ENCODE measurements around the gene ACBD7.

Gene ACBD7

DNA sequence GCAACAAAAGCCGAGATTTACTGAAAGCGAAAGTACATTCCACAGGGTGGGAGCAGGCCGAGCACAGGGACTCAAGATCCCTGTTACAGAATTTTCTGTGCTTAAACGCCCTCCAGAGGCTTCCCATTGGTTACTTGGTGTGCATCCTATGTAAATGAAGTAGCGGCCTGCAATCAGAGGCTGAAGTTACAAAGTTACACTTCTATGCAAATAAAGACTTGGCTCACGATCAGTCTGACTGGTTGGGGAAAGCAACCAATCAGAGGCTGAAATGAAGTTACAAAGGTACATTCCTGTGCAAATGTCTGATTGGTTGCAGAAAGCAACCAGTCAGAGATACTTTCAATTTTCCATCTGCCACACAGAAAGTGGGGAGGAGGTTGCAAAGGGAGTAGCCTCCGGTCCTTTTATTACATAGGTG, 4.1 kb downstream of the ACBD7 start:
- peak; percentile 10 for DNase-seq

DNA sequence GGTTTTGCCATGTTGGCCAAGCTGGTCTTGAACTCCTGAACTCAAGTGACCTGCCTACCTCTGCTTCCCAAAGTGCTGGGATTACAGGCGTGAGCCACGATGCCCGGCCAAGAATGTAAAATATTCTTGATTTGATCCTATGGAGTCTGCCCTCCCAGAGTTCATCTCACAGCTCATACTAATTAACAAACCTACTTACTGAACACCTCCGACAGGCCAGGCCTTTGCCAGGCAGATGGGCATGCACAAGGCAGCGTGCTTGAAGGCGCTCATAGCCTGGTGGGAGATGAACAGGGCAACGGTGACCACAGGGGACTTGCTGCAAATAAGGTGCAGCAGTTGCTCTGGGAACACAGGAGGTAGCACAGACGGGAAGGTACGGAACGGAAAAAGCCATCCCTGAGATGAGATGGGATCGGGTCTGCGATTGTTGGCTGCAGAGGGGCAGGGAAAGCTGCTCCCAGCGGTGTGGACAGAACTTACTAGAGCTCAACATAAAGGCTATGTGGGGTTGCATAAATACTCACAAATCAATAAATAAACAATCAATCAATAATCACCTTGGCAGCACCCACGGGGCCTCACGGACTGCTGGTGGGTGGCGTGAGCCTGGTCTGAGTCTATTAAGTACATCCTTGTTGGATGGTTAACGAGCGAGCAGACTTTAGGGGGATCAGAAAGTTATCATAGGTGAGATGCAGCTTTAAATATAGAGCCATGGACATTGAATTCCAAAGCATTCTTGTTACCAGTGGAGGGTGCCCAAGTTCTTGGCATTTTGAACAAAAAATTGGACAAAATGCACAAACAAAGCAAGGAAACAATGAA, 4.7 kb downstream of the ACBD7 start:
- no peak for DNase-seq

DNA sequence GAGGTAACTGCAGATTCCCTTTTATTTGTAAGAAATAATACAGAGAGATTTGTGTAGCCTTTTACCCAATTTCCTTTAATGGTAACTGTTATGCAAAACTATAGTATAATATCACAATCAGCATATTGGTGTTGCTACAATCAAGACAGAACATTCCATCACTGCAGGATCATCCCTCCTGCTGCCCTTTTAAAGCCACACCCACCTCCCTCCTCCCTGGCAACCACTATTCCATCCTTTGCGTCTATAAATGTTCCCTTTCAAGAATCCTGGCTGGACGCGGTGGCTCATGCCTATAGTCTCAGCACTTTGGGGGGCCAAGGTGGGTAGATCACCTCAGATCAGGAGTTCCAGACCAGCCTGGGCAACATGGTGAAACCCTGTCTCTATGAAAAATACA, 13.2 kb downstream of the ACBD7 start:
- no peak for DNase-seq

DNA sequence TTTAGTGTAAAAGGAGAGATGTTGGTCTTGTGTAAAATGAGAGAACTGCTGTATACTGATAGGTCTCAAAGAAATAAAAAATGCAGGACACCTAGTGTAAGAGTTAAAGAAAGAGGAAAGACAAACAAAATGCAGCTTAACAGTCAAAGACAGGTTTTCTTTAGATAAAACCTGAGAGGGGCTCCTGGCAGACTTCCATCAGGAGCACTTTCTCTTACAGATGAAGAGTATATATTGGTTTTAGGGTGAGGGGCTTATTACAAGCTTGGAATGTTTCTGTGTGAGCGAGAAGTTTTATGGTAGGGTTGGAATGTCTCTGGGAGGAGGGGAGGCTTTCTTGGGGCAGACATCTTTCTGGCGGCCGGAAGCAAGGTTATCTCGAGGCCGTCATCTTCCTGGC, 16.2 kb downstream of the ACBD7 start:
- no peak for DNase-seq

DNA sequence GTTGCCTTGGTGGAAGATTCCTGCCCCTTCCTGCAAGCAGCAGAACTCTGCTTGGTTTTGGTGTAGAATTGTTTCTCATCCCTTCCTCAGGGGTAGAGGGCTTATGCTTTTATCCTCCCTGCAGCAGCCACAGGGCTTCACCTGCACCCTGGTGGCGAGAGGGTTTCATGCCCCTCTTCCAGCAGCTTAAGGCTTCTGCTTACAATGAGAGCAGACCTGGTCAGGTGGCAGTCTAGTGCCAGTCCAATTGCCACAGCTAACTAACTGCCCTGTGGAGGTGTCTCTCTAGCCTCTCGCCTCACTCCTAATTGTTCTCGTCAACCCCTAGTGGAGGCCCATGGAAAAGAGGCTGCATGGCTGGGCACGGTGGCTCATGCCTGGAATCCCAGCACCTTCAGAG, 19.3 kb downstream of the ACBD7 start:
- no peak for DNase-seq

DNA sequence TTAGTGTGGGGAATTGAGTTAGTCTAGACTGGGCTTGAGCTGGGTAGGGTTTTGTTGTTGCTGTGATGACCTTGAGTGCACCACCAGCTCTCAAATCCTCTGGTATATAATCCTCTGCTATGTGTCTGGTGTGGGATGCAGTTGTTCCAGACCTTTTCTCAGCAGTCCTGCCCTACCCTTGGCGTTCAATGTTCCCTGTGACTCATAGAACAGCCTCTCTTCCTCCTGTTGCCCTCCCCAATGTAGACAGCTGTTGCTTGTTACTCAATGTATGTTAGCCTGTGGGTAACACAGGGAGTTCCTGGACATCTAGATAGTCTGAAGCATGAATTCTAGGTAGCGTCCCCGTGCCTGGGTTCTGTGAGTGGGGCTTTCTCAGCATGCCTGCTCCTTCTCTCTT, 19.8 kb downstream of the ACBD7 start:
- no peak for DNase-seq

DNA sequence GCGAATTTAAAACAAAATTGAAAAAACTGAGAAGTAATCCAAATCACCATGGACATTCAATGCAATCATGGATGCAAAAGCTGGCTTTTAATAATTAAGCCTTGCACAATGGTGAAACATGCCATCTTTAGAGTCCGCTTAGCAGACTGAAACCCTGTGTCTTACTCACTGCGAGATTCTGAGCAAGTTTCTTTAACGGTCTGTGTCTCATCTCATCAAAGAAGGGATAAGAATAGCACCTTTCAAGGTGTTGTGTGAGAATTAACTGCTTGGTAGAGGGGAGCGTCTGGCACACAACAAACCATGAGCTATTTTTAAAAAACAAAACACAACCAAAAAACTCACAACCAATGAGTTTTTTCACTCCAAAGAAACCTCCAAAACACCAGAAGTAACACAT, 21.4 kb downstream of the ACBD7 start:
- no peak for DNase-seq

DNA sequence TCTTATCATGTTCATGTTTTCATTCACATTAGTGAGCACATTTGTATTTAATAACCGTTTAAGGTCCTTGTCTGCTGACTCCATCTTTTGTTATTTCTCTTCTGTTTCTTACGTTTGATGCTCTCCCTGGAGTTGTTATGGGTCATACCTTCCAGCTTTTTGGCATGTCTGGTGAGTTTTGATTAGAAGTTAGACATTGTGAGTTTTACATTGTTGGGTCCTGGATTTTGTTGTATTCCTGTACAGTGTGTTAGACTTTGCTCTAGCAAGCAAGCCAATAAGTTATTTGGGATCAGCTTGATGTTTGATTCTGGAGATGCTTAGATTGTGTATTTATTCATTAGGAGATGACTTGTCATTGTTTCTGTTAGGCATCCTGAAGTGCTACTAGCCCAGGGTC, 27.9 kb downstream of the ACBD7 start:
- no peak for DNase-seq

DNA sequence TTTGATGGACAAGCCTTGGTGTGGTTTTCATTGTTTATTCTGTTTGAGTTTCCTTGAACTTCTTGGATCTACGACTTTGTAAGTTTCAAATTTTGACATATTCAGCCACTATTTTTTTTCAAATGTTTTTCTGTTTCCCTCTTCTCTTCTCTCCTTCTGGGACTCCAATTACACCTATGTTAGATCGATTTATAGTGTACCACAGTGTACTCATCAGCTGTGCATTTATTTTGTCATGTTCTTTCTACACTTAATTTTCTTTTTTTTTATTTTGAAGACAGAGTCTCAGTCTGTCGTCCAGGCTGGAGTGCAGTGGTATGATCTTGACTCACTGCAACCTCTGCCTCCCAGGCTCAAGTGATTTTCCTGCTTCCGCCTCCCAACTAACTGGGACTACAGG, 28.7 kb downstream of the ACBD7 start:
- no peak for DNase-seq

DNA sequence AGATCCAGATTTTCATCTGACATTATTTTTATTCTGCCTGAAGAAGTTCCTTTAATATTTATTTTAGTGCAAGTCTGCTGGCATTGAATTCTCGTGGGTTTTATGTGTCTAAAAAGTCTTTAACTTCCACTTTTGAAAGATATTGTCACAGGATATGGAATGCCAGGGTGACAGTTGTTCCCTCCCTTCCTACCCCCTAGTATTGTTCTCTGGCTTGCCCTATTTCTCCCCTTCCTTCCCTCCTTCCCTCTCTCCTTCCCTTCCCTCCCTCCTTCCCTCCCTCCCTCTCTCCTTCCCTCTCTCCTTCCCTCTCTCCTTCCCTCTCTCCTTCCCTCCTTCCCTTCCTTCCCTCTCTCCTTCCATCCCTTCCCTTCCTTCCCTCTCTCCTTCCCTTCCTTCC, 29.9 kb downstream of the ACBD7 start:
- DNase-seq: no peak

DNA sequence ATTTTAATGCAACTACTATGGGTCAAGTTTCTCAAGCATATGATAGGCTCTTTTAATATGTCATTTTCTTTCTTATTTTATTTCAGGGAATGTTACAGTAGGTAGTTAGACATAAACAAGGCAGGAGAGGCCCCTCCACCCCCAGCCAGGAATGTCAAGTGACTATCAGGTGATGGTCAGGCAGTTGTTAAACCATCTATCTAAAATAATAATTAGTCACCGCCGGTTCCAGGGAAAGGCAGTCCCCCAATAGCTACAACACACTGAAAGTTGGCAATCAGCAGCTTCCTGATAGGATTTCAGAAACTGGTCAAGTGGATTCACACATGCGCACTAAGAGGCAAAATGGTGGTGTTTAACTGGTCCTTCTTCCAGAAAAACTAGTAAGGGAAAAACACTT, 35.5 kb downstream of the ACBD7 start:
- no peak for DNase-seq

DNA sequence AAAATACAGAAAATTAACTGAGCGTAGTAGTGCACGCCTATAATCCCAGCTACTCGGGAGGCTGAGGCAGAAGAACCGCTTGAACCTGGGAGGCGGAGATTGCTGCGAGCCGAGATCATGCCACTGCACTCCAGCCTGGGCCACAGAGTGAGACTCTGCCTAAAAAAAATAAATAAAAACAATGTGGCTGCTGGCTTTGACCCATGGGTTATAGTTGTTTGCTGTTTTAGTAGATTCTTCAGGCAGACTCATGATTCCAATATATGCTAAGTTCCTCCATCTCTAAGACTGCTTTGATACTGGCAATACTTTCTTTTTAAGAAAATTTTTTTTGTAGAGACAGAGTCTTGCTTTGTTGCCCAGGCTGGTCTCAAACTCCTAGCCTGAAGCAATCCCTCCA, 36.5 kb downstream of the ACBD7 start:
- DNase-seq: no peak

DNA sequence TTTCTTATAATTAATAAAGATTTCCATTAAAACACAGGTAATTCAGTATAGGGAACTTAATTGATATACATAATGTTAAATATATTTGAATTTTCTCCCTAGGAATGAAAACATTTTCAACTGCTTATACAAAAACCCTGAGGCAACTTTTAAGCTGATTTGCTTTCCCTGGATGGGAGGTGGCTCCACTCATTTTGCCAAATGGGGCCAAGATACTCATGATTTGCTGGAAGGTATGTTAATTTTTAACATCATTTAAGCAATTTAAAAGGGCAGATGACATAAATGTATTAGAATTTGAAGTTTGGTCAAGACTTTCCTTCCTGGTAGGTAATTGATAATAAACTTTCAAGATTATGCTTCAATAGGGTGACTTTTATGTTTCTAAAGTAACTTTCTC, 39.0 kb downstream of the ACBD7 start:
- DNase-seq: no peak

DNA sequence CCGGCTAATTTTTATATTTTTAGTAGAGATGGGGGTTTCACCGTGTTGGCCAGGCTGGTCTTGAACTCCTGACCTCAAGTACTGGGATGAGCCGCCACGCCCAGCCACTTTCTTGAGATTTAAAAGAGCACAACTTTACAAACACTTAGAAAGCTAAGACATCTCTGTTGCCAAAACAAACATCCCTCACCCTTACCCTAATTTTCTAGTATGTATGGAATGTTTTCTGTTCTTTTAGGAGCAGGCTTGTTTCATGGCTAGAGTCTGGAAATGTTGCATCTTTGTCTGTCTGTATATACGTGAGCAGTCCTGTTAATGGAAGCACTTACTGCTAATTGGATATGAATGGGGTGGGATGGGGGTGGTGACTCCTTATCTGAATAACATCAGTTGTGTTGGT, 42.0 kb downstream of the ACBD7 start:
- DNase-seq: no peak

DNA sequence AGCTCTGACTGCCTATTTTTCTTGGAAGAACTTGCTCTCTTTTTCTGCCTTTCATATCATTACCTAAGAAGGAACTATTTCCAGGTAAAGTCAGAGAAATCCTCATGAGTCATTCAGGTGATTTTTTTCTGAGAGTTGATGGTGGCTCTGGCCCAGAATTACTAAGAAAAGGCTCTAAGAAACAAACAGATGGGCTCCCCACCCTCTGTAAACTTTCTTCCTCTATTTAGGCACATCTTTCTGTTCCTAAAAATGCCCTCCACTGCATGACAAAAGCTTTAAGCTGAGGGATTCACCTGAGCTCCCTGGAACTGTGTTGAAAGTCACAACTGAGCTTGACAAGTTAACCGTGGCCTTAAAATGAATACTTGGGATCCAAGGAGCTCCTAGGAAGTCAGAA, 43.2 kb downstream of the ACBD7 start:
- DNase-seq: no peak

DNA sequence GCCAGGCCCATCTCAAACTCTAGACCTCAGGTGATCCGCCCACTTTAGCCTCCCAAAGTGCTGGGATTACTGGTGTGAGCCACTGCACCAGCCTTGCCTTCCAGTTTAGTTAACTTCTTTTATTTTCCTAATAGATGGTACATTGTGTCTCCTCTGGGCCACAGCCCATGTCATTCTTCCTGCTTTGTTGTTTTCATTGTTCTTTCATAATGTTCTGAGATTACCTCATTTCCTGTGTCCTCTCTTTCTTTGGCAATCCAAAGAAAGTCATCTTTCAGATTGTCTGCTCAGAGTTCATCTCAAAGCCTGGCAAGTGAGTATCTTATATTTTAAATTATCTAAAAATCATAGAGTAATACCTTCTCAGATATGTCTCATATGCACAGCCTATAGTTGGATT, 44.9 kb downstream of the ACBD7 start, which contains the start of gene OLAH:
Gene OLAH, plus strand, starts transcription at position 270 of the 400 bp plus-strand sequence. CDS start 3,346 bp downstream, outside the sequence.
- DNase-seq: no peak

DNA sequence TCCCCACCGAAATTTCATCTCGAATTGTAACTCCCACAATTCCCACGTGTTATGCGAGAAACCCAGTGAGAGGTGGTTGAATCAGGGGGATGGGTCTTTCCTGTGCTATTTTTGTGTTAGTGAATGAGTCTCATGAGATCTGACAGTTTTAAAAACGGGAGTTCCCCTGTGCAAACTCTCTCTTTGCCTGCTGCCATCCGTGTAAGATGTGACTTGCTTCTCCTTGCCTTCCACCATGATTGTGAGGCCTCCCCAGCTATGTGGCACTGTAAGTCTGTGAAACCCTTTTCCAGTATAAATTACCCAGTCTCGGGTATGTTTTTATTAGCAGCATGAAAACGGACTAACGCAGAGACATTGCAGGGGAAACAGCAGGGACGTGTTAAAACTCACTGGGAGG, 50.2 kb downstream of the ACBD7 start:
- no peak for DNase-seq

DNA sequence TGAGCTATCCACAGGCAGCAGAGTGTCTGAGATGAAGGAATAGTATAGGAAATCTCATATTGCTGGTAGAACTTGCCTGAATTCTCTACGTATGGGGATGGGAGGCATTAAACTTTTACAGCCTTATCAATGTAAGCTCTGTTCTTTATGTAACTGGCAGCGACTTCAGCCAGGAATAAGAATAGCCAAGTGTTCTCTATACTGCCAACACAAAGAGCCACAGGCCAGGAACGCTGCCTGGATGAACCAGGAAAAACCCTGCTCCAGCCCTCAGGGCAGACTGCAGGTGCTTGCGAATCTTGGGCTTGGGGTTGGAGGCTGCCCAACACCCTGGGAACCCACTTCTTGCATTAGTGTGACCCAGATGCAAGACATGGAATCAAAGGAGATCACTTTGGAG, 50.9 kb downstream of the ACBD7 start:
- no peak for DNase-seq

DNA sequence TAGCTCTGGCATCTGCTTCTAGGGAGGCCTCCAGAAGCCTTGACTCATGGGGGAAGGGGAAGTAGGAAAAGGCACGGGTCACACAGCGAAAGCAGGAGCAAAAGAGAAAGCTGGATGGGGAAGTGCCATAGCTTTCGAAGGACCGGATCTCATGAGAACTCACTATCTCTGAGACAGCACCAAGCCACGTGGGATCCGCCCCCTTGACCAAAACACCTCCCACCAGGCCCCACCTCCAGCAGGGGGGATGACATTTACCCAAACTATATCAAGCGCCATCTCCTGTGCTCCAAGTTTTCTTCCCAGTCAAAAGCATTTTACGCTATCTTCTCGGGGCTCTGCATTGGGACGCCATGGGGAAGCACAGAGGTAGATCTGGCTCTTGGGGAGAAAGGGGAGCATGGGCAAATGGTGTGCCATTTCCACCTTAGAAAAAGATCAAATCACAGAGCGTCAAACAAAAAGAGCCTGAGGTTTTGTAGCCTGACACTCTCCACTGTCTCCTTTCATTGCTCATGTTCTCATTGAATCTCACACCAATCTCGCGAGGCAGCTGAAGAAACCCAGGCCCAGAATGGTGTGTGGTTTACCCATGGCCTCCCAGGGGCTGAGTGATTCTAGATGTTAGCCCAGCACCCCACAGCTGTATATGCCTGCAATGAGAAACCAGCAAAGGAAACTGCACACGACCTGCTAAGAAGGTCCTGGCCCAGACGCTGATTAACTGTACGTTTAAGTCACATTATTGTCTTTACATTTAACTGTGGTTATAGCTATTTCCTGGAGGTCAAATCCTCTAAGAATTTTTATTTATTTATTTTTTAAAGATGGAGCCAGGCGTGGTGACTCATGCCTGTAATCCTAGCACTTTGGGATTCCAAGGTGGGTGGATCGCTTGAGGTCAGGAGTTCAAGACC, 52.9 kb downstream of the ACBD7 start:
- no peak for DNase-seq

DNA sequence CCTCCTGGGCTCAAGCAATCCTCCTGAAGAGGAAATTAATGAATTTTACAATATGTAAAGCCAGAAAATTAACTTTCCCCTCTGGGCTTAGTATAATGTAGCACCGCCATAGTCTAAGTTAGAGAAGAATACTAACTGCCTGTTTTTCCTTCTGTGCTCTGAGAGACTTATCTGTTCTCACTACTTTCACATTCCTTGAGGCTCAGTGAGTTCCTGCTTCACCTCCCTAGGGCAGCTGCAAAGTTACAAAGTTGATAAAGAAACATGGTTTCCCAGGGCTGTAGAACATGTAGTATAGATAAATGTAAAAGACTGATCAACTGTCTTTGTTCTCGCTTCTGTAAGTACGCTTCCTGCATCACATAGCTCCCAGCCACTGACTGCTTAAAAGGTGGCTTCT, 60.8 kb downstream of the ACBD7 start:
- DNase-seq: no peak
